HG02642 (cell line): Measurements from ENCODE around the gene PITPNB.

Source experiments
- ATAC-seq: cut with Tn5 transposase; IDR thresholded peaks from one replicate; pipeline ENCODE4 v1.9.1; 2021; ENCODE audit warnings: mild to moderate bottlenecking; ENCODE audit not compliant: unreplicated experiment, poor library complexity

The PITPNB gene

DNA sequence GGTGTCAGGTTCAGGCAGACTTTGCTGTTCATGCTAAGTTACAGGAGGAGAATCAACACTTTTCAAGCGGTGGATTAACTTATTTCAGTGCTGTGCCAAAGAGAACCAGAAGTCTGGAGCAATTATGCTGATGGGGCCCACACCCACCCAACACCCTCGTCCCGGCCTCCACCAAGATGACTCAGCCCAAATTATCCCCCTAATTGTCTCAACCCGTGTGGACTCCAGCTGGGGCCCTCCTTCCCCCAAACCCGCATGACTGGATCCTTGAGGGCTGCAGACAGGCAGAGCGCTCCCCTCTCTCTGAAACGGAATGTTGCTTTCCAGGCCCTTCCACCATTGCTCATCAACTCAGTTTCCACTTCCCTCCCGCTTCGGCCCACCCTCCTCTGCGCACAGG lies 82.9 kb downstream of the PITPNB start:
- ATAC-seq = no peak

DNA sequence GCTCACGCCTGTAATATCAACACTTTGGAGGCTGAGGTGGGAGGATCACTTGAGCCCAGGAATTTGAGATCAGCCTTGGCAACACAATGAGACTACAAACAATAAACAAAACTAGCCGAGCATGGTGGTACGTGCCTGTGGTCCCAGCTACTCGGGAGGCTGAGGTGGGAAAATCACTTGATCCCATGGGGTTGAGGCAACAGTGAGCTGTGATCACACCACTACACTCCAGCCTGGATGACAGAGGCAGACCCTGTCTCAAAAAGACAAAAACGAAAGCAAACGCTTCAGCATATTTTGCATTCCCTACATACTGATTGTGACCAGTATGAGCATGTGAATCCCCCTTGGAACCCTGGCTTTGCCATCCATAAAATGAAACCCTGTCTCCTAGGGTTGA lies 83.6 kb downstream of the PITPNB start:
- ATAC-seq = no peak

DNA sequence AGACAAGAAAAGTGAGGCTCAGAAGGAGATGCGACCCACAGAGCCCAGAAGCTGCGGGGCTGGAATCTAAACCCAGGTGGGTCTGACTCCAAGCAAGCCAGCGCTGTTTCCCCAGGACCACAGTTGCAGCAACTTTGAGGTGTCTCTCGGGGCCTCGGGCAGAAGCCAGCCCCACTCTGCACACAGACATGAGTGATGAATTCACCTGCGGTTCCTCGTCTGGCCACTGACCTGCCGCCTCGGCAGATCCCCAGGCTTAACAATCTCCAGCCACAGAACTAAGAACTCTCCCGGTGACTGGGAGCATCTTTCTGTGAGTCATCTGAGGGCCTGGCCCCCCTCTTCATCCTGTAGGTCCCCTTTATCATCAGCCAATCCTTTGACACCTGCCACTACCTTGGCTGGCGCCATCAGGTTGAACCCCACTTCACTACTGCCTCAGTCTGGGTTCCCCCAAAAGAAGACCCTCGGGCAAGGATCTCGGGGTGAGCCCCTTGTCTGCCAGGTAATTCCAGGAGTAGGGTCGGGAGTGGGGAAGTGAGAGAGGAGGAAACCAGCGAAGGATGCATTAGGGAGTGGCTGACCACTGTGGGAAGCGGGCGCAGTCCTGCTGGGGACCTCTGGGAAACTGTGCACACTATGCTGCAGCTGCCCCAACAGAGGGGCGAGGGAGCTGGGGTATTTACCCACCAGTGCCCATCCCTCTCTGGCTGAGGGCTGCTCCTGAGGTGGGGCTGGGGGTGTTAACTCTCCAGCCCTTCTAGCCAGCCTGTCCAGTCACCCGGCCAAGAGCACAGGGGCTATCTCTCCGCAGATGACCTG lies 84.5 kb downstream of the PITPNB start:
- ATAC-seq = no peak

DNA sequence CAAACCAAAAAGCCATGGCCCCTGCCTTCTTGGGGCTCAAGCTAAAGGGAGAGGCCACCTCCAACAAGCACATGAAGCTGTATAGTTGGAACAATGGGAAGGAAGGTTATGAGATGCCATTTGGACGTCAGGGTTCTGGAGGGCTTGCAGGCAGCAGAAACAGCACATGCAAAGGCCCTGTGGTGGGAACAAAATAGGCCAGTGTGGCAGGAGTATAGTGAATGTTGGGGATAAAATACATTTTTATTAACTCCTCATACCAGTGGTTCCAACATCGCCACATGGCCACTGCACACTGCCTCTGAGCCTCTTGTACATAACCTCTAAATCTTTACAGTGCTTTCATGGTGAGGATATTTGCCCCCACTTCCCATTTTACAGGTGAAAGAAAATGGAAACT lies 85.3 kb downstream of the PITPNB start:
- no peak for ATAC-seq

DNA sequence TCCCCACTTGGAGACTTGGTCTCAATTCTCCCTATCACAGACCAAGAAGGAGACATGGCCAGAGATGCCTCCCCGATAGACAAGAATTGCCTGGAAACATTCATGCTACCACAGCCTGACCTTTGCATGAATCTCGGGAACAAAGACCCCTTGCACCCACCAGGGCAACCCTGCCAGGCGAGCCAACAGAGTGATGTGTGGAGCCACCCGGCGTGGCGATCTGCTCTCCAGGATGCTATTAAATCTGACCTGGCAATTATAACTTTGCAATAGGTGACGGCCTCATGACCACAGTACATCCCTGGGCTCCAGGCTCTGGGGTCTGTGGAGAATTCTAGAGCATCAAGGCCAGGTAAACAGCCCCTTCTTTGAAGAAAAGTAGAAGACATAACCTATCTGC lies 86.5 kb downstream of the PITPNB start:
- no peak for ATAC-seq

DNA sequence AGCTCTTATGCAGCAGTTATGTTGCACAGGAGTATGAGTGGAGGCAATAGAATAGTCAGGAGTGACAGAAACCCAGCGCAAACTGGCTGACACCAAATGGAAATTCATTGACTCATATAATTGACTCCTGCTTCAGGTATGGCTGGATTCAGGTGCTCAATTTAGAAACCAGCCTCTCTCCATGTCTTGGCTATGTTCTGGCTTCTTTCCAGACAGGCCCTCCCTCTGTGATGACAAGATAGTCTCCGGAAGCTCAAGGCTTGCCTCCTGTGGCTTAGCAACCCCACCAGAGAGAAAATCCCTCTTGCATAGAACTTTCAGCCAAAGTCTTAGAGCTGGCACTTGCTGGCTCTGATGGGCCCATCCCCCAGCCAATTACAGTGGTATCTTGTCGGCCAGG lies 89.4 kb downstream of the PITPNB start:
- no peak for ATAC-seq

DNA sequence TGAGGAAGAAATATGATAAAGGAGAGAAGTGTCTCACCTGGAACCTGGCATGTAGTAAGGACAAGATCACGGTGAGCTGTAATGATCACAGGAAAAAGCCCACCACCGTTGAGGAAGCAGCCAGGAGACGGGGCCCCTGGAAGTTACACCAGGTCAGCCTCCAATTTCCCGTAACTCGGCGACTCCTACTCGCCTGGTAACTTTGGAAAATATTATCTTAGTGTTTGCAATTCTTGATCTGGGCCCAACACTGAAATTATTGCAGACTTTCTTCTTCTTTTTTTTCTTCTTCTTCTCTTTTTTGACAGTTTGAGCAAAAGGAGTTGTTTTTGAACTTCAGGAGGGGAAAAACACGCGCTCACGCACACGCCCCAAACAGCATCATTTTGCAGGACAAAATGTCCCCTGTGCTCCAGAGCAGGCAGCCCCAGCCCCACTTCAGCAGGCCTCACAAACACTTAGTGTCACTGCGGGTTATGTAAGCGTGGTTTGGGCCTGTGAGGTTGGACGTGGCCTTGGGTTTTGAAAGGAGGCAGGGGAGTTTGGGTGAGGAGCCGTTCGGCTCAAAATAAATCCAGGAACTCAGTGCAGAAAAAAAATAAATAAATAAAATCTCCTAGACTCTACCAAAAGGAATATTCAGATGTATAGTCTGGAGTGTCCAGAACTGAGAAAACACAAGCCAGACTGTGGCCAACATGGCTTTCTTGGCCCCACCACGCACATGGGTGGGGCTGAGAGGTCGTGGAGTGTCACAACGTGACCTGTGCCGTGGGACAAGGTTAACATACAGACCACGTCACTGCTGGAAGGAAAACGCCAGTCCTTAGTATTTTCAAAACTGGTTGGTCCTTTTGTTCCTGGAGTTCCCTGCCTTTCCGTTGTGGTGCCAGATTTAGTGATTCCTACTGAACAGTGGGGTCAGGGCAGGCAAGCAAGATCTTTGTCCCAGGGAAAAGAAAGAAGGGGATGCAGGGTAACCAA lies 91.2 kb downstream of the PITPNB start:
- no peak for ATAC-seq

DNA sequence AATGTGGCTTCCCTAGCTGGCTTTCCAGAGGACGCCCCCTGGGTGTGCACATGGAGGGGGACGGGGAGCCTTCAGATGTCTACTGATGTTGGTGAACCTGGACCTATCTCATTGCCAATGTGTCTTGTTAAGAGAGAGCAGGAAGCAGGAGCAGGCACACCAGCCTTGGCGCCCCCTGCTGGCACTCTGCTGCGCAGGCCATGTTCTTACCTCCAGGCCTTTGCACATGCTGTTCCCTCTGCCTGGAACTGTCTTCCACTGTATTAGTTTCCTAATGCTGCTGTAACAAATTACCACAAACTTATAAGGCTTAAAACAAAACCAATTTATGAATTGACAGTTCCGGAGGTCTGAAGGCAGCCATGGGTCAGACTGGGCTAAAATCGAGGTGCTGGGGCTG lies 93.9 kb downstream of the PITPNB start:
- ATAC-seq = no peak

DNA sequence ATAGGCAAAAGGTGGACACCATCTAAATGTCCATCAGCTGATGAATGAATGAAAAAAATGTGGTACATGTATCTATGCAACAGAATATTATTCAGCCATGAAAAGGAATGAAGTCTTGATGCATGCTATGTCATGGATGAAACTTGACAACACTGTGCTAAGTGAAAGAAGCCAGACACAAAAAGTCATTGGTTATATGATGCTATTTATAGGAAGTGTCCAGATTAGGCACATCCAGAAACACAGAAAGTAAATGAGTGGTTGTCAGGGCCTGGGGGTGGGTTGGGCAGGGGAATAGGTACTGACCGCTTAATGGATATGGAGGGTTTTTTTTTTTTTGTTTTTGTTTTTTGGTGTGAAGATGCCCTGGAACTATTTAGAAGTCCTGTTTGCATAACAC lies 95.8 kb downstream of the PITPNB start:
- no peak for ATAC-seq

DNA sequence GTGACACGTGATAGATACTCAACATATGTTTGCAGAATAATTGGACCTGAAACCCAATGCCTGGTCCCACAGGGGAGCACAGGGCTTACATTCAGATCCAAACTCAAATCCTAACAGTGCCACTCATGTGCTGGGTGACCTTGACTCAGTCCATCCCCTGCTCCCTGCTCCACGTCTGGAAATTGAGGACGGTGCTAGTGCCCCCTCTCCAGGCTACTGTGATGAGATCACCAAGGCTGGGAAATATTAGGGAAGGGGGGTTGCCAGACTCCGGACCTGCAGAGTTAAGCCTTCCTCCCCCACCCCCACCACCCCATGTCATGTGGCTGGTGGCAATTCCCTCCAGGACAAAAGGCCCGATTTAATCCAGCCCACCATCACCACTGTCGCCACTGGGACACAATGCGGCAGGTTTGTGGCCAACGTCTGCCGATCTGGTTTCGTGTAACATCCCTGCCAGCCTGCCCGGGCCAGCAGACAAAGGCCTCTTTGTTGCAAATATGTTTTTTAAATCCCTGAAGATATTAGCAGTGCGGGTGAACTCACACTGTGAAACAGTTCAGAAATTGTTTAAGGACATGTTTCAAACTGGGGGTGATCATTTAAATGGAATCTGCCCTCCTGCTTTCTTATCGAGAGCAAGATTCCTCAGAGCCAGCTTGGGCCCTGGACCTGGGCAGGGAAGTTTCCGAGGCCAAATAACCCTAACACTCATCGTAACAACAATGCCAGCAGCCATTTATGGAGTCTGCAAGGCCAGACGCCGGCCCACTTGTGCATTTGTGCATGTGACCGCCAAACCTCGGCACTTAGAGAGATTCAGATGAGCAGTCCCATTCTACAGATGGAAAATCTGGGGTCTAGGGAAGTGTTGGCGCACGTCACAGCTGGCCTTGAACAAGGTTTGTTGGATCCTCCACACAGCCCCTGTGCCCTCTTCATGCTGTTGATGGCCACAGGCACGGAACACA lies 97.9 kb downstream of the PITPNB start:
- no peak for ATAC-seq

DNA sequence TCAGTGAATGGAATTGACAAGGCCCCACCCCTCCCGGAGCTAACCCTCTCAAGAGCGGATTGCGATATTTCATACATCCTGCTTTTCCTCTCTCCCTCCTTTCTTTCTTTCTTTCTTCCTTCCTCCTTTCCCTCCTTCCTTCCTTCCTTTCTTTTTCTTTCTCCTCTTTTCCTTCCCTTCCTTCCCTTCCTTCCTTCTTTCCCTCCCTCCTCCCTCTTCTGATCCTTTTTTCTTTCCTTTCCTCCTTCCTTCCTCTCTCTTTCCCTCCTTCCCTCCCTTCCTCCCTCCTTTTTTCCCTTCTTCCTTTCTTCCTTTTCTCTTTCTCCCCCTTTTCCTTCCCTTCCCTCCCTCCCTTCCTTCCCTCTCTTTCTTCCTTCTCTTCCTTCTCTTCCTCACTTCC lies 102.5 kb downstream of the PITPNB start:
- no peak for ATAC-seq

DNA sequence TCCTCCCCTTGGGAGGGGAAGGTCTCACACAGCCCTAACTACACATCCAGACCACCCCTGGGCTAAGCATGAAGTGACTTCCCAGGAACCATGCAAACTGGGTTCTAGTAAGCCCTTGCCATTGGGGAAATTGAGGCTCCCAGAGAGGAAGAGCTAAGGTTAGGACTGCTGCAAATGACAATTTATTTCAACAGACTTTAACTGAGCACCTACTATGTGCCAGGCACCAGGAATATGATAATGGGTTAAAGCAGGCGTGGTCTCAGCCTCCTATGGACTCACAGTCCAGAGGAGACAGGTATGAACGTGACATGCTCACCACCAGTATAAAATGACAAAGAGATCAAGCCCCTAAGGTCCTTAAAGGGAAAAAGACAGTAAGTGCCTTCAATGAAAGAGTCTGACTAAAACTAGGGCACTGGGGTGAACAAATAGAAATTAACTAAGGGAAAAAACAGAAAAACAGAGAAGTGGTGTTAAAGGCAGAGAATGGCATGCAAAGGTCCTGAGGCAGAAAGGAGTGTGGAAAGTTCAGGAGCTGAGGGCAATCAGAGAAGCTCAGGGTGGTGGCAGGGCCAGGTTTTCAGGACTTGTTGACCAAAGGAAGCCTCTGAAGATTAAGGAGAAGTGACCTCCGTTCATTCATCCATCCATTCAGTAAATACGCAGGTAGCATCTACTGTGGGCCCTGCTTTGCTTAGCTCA lies 103.1 kb downstream of the PITPNB start:
- ATAC-seq = no peak

DNA sequence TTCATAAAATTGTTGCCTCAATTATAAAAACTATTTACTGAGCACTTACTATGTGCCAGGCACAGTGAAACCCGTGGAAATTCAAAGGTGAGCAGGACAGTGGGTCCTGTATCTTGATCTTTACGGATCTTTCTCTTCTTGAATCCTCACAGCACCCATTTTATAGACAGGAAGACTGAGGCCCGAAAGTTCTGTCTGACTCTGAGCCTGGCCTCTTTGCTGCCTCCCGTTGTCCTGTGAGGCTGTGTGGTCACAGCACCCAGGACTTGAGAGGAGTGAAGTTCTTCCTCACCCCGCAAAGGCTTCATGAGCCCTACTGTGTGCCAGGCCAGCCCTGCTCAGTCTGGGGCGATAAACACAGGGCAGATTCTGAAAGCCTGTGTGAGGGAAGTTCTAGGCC lies 104.1 kb downstream of the PITPNB start:
- ATAC-seq = no peak

DNA sequence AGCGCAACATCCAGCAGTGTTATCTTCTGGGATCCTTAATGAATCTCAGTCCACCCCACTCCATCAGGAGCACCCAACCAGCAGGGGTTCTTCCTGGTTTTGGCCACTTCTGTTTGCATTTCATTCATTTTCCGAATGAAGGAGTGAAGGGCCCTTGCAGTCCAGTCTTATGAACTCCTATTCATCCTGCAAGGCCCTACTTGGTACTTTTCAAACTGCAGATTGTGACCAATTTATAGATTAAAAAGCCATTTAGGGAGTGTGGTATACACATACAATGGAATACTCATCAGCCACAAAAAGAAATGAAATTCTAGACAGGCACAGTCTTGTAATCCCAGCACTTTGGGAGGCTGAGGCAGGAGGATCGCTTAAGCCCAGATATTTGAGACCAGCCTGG lies 107.3 kb downstream of the PITPNB start:
- ATAC-seq = no peak

DNA sequence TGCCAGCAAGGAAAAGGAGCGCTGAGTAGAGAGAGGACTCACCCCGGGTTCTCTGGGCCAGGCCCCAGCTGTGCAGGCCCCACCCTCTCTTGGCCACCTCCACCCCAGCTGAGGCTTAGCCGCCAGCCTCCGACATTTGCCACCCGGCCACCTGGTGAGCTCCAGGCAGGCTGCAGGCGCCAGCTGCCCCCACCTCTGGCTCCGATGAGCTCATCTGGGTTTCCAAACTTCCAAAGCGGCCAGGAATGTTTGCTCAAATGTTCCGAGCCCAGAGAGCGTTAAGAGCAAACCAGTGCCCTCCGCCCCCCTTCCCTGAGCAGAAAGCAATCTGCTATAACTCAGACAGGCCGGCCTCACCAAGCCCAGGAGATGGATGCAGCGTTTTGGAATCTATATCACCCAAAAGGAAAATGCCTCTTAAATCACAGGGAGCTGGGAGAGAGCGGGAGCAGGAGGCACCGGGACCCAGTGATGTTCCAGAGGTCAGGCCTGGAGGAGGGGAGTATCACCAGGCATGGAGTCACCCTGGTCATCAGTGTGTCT lies 108.4 kb downstream of the PITPNB start:
- ATAC-seq = no peak

DNA sequence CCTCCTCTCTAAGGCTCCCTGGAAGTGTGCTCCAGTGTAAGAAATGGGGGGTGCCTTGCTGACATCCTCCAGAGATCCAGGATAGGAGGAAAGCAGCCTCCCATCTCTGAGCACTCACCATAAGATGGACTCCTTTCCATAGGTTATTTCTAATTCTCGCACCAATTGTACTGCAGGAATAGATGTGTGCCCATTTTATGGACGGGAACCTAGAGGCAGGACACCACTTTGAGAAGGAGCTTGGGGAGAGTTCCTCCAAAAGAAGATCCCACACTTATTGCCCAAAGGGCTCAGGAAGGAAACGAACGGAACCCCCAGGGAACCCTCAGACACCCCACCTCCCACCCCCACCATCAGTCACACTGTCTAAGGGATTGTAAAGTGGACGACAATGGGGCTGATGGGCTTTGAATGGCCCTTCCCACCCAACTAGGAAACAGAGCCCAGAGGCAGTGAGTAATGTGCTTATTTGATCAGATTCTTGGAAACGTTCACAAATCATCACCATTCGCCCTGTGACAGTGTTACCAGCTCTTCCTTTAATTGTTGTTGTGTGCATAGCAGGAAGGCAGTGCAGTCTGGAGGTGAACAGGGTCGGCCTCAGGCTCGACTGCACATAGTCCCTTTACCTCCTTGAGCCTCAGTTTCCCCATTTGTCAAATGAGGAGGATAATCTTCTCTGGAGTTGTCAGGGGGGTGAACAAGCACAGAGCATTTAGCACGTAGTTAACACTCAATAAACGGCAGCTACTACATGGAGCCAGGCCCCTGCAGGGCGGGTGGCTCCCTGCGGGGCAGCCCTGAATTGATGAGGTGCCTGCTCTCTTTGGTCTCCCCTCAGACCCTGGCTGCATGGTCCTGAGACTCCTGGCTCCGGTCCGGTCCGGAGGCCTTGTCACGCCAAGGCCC lies 109.1 kb downstream of the PITPNB start:
- no peak for ATAC-seq

DNA sequence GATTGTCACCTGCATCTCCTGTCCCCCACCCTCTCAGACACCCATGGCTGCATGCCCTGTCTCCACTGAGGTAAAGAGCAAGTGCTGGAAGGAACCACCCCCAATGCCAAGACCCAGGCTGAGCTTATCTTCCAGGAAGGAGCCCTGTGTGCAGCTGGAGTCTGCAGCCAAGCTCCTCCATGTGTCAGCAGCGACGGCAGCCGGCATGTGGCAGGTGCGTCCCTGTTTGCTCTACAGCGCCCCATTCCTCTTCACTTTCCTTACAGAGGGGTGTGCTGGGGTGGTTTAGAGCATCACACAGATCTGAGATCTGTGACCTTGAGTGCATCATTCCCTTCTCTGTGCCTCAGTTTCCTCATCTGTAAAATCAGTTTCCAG lies 109.8 kb downstream of the PITPNB start:
- ATAC-seq = no peak

DNA sequence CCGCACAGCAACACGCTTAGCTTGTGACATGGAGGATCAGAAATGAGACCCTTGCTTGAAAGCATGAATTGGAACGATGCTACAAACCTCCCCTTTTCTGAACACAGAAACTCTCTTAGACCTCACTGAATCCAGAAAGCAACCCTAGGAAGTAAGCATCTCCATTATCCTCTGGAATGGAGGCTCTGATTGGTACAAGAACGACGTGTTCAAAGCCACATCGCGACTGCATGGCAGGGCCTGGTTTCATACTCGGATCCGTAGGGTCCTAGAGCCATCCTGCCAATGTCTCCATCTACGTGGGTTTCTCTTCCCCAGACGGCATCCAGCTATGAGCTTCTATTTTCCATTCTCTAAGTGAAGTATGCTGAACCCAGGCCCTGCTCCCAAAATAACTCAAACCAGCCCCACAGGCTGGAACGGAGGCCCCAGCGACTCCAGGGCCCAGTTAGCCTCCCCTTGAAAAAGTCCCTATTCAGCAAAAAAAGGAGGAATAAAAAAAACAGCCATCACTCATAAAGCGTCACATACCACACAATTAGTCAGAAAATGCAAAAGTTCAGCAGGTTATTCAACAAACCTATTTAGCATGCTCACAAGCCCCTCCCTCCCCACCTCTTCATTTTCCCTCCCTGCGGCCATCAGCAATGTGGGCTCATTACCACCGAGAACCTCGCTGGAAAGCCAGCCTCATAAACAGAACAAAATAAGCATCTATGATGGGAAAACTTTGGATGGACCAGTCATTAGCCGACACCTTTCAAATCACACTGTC lies 110.4 kb downstream of the PITPNB start:
- ATAC-seq = no peak
